HG03457 (cell line): ENCODE data around the gene ZNF469.
"Not testable (repeated sequence)": the region's sequence is repeated elsewhere in the genome, so short reads cannot be mapped to it uniquely, and the experiment has no call there.

Experiments used
- ATAC-seq: cut with Tn5 transposase; IDR thresholded peaks from one replicate; pipeline ENCODE4 v1.9.1; 2021; ENCODE audit warnings: moderate number of reproducible peaks; ENCODE audit not compliant: unreplicated experiment

ZNF469 gene

DNA sequence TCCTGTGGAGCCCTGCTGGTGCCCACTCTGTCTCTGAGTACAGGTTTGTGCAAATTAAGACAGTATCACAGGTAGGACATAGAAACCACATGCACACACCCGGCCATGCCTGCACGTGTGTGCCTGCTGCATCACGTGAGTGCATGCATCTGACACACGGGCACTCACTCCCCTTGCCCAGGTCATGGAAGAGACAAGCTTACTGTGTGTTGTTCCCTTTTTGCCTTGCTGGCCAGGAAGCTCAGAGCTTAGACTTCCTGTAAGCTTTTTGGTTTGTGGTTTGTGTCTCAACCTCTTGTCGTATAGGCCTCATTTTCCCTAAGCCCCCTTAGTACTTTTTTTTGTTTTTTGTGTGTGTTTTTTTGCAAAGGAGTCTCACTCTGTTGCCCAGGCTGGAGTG is 25.0 kb downstream of the ZNF469 start:
- ATAC-seq = no peak

DNA sequence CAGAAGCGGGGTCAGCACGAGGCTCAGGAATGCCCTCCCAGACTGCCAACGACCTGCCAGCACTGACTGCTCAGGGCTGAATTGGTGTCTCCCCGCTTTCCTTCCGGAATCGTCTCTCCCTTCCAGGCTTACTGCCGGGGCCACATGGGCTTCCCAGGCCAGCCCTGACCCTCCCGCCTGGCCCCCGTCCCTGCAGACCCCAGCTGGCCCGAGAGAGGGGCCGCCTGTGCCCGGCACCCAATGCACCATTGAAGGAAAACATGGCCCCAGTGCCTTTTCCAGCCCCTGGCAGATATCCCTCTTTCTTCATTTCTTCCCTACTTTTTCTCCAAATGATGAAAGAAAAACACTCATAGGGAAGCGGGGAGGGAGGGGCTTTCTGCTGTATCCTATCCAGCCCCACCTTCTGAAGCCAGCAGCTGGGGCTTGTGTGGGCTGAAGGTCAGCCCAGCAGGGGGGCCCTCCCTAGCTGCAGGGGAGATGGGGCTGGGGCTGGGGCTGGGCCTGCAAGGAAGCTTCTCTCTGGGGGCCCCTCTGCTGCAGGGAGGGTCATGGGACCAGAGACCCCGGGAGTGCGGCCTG is 25.9 kb downstream of the ZNF469 start:
- no peak for ATAC-seq

DNA sequence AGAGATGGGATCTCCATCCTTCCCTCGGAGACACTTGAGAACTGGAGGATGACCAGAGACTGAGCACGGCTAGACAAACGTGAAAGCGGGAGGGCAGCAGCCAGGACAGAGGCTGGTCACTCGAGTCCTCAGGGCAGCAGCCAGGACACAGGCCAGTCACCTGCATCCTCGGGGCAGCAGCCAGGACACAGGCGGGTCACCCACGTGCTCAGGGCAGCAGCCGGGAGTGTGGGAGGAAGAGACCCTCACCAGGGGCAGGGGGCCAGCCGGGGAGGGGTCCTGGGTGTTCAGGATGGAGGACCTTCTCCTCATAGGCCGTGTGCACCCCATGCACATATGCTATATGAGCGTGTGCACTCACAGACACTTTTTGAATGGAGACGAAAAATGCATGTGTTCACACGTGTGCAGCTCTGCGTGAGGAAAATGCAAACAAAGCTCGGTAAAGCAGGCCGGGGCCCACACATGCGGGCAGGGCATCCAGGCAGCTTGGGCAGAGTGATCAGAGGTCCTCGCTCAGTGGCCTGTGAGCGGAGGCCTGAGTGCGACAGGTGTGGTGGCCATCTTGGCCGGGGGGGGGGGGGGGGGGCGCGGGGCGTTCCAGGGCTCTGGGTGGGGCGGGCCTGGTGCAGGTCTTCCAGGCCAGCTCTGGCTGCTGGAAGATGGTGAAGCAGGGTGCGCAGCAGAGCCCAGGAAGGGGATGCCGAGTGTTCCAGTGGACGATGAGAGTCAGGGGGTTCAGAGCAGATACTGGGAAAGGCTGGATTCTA is 26.7 kb downstream of the ZNF469 start:
- no peak for ATAC-seq

DNA sequence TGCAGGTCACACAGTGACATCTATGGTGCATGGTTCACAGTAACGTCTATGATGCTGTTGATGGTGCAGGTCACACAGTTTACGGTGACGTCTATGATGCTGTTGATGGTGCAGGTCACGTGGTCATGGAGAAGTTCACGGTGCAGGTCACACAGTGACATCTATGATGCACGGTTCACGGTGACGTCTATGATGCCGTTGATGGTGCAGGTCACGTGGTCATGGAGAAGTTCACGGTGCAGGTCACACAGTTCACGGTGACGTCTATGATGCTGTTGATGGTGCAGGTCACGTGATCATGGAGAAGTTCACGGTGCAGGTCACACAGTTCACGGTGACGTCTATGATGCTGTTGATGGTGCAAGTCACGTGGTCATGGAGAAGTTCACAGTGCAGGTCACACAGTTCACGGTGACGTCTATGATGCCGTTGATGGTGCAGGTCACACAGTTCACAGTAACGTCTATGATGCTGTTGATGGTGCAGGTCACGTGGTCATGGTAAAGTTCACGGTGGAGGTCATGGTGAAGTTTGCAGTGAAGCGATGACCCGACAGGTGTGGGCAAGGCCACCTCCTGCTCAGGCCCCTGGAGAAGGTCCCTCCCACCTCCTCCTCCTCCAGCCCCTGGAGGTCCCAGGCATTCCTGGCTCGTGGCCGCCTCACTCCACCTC is 27.7 kb downstream of the ZNF469 start:
- not testable (repeated sequence) for ATAC-seq

DNA sequence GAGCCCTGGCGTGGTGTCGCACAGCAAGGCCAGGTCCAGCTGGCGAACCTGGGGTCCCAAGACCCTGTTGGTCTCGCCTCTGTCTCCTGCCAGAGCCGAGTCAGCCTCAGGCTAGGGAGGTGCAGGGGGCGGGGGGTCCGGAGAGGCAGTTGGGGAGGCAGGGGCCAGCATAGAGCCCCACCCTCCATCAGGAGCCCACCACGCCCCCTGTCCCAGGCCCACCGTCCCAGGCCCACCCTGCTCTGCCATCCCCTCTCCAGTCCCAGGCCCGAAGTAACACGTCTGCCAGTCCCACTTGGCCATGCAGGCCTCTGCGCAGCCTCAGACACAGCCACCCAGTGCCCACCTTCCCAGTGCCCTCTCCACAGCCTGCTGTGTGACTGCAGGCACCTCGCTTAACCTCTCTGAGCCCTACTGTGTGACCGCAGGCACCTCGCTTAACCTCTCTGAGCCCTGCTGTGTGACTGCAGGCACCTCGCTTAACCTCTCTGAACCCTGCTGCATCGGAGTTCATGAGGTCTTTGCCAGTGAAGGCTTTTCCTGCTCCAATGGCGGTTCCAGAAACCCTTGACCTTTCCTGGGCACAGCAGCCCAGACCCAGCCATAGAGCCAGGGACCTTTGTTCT is 29.3 kb downstream of the ZNF469 start:
- ATAC-seq = no peak

DNA sequence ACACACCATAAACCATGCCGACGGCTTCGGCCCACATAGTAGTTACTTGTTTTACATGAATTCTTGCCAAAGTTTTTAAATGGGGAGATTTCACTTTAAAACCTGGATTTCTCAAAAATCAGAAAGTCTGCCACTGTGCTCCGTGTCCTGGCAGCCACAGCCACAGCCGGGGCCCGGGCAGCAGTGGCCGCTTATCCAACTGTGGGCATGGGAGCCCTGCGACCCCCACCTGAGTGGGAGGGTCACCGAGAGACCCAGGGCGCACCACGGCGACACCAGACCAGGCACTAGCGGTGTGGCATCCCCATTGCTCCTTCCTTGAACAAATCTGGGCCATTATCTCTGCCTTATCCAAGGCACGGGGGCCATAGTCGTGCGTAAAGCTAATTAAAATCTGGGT is 30.0 kb downstream of the ZNF469 start:
- ATAC-seq = no peak

DNA sequence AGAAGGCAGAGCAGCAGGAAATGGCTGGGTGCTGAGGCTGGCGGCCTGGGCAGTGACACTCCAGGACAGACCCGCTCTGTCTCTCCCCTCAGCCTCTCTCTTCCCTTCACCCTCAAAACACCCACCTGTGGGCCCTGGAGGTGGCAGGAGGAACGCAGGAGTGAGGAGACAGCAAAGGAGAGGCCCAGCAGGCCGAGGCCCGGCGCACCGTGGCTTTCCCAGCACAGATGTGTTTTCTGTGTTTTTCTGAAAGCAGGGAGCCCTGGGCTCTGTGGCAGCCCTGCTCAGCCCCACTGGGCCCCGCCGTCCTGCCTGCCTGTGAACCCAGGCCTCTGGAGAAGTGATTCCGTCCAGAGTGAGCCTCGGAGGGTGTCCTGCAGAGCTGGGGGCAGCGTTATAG is 30.5 kb downstream of the ZNF469 start:
- no peak for ATAC-seq

DNA sequence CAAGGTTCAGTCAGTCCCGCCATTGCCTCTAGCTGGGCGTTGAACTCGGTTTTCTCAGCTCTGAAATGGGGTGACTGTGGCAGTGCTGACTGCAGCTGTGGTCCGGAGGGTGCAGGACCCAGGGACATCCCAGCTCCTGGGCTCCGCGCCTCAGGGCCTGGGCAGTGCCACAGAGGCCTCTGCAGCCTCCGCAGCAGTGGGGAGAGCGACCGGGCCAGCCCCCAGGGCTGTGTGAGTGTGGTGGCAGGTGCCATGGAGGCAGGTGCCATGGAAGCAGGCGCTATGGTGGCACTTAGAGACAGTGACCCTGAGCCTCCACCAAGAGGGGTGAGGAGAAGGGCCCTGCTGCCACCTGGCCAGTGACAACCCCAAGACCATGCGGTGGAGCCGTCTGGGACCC is 30.9 kb downstream of the ZNF469 start:
- no peak for ATAC-seq

DNA sequence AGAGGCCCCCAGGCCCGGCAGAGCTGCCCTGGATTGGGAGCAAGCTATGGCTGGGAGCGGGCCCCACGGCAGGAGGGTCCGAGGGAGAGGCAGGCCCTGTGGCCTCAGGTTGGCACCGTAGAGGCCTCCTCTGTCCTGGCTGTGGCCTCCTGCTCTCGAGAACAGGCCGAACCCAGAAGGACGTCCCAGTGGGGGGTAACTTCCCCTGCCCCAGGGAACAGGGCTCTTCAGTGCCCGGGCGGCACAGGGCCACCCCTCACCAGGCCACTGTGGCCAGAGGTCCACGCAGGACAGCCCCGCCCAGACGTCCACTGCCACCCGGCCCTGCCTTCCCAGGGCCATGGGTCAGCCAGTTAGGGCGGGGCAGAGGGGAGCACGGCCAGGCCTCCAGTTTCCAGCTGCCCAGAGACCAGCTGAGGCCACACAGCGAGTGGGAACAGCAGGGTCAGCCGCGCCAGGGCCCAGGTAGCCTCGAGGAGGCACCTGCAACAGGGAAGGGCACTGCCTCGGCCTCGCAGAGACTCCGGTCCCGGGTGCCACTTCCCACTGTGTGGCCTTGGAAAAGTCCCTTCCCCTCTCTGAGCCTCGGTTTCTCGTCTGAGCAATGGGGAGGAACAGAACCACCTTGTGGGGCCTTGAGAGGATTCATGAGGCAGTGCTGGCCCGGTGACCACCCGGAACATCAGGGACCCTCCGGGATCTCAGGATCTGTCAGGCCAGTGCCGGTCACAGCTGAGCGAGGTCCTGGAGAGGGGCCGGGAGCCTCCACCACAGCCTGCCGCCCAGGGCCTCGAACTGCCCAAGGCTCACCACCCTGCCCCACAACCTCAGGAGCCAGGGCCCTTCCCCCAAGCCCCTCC is 32.0 kb downstream of the ZNF469 start:
- ATAC-seq = no peak

DNA sequence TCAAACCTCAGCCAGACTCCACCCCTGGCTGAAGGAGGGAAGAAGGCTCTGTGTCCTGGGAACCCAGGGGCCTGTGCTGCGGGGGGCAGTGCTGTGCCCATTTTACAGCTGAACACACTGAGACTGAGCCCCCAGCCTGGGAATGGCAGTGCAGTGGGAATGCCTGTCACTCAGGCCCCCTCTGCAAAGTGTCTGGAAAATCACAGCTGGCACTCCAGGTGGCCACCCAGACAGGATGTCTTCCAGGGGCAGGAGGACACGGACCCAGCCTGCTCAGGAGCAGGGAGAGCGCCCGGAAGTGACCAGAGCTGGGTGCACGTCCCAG is 32.6 kb downstream of the ZNF469 start:
- ATAC-seq = no peak

DNA sequence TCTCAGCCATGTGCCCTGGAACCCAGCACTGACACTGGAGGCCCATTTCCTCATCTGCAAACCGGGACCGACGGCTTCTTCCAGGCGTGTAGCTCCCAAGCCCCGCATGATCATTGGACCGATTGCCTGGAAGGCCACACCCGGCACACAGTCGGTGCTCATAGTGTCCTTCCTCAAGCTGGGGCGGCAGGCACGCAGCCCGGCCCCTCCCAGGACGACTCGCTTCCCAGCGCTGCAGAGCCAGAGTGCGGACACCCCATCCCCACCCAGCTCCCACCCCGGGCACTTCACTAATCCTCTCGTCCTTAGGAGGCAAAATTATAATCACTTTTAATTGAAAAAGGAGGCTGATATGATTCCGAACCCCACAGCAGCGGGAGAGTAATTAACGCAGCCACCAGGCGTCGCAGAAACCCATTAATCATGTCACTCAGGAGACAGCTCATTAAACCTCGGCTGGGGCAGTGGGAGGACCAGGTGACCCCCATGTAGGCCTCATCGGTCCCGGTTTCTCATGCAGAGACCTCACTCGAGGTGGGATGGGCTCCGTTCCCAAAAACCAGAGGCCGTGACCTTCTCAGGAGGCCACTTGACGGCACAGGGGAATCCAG is 33.1 kb downstream of the ZNF469 start:
- ATAC-seq = no peak

DNA sequence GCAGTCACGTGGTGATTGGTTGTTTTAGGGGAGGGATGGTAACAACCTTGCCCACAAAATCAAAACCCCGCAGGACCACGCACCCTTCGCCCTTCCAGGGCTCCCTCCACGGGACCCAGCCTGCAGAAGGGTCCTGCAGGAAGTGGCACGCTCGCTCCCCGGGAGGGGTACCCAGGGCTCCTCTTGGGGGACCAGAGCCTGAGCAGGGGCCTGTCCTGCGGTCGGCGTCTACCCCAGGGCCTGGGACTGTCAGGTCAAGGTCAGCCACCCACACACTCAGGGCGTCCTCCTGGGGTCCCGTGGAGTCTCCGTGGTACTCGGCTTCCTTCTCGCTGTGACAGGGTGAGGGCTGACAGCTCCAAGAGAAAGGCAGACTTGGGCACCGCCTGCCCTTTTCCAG is 33.9 kb downstream of the ZNF469 start:
- no peak for ATAC-seq

DNA sequence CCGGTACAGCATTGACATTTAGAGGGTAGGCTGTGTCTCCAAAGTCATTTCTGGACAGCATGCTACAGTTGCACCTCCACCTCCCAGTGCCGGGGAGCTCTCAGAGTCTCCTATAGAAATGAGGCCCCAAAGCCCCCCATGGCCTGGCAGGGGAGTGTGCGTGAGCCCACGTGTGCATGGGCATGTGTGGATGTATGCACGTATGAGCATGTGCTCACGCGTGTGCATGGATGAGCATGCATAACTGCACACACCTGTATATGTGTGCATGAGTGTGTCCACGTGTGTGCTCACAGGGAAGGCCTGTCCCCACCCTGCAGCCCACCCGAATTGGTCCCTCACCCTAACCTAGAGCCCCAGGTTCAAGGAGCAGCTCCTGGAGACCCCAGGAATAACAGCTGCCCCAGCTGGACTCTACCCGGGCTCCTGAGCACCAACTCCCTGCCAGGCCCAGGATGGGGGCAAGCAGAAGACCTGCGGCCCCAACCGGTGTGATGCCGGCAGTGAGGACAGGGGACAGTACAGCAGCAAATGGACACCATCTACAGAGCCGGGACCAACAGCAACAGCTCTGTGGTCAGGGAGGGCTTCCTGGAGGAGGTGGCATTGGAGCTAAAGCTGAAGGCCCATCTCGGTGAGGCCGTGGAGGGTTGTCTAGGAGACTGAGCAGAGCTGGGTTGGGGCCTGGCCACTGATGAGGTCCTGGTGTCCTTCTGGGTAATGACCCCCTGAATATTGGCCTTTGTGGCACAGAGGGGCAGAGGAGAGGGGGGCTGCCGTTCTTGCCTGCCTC is 35.1 kb downstream of the ZNF469 start:
- ATAC-seq = no peak

DNA sequence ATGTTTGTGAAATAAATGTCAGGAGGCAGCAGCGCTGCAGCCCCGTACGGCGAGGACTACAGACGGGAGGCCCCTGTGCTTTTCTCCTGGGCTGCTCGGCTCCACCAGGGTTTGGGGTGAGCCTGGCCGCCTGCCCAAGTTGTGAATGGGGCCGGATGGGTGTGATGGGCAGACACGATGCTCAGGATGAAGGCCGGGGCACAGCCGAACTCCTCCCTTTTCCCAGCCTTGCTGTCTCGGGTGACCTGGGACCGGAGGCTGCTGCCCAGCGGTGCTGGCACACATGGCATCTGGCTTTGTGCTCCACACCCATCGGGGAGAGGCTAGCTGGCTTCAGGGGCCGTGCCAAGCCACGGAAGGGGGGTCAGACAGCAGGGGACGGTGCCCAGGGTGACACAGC is 36.1 kb downstream of the ZNF469 start:
- no peak for ATAC-seq

DNA sequence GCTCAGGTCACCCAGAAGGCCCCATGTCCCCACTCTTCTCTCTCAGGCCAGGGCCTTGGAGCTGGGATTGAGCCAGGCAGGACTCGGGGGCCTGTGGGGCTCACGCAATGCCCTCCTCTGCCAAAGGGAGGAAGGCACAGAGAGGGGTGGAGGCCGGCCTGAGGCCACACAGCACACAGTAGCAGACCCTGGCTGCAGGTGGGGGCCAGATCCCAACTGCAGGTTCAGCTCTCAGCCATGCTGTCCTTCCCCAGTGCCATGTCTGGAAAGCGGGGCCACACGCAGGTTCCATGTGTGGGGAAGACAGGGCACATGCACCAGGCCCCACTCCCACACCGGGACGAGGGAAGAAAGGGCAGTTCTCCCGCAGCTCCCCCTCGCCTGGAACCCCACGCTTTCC is 37.0 kb downstream of the ZNF469 start:
- ATAC-seq = no peak

DNA sequence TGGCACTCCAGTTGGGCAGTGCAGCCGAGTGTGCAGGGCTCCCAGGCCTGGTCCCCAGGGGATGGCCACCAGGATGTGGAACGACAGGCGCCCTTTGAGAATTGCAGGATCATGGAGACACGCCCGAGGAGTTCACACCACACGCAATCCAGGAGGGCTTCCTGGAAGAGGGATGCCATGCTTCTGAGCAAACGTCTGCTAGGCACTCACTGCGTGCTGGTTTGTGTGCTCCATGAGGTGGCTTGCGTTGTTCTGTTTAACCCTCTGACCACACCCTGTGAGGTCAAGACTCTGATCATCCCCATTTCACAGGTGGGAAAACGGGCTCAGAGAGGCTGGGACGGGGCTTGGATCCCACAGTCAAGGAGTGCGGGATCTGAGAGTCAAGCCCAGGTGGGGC is 37.7 kb downstream of the ZNF469 start:
- ATAC-seq = no peak

DNA sequence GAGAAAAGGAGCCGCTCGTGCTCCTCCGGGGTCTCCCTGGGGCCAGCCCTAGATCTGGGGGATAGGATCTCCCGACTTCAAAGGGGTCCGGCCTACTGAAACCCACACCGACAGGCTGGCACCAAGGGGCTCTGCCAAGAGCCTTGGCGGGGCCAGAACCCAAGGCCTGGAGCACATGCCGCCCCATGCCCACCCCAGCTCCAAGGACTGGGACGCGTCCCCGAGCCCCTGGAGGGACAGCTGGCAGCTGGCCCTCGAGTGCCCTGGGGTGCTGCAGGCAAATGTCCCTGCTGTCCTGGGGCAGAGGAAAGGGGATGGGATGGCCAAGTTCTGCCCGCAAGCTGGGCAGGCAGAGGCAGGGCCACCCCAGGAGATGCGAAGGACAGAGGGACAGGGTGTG is 38.5 kb downstream of the ZNF469 start:
- ATAC-seq = no peak

DNA sequence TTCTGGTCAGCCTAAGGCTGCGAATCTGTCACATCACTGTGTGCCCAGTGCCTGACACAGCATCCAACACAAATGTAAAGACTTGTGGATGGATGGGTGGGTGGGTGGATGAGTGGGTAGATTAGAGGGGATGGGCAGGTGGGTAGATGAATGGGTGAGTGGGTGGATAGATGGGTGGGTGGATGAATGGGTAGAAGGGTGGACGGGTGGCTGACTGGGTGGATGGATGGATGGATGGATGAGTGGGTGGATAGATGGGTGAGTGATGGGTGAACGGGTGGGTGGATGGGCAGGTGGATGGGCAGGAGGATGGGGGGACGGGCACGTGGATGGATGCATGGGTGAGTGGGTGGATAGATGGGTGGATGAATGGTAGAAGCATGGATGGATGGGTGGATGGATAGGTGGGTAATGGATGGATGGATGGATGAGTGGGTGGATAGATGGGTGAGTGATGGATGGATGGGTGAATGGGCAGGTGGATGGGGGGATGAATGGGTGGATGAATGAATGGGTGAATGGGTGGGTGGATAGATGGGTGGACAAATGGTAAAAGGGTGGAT is 39.2 kb downstream of the ZNF469 start:
- ATAC-seq = no peak

DNA sequence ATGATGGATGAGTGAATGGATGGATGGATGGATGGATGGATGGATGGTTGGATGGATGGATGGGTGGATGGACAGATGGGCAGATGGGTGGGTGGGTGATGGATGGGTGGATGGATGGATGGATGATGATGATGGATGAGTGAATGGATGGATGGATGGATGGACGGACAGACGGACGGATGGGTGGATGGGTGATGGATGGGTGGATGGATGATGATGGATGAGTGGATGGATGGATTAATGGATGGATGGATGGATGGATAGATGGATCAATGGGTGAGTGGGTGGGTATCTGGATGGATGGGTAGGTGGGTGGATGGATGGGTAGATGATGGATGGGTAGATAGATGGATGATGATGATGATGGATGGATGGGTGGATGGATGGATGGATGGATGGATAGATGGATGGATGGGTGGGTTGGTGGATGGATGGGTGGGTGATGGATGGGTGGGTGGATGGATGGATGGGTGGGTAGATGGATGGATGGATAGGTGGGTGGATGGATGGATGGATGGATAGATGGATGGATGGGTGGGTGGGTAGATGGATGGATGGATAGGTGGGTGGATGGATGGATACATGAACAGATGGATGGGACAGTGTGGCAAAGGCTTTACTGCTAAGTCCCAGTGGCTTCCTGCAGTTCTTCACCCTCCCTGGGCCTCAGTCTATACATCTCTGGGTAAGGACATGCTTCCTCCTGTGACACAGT is 40.1 kb downstream of the ZNF469 start:
- no peak for ATAC-seq
